Aortic smooth muscle cell (primary cell): ENCODE results near the gene CXCL16. TPM values are rescaled to one million over a fixed set of nuclear protein-coding genes. Genes with fewer than 3 reads are reported as not detected.

Source experiments
- total RNA-seq: library from RNA; depleted of rRNA; stranded (reverse); fragments of >200 nt; gene quantifications from 2 replicates; pipeline ENCODE4 v1.2.3, GENCODE V29; 2014

The CXCL16 gene
- 1.5 and 2.1 TPM in 2 replicates for total RNA-seq

GRCh38 chr17:4739122-4740024 is at the start of gene CXCL16, which contains the start of gene ZMYND15:
TSS of gene CXCL16 (minus strand) at chr17:4739928. CDS start at chr17:4739339, 589 bp downstream.
TSS of gene ZMYND15 (plus strand) at chr17:4739833. CDS start at chr17:4740549, 716 bp downstream.

GRCh38 chr17:4788807-4789700 is 49.3 kb upstream of the CXCL16 start, which contains the start of gene GLTPD2:
TSS of gene GLTPD2 (plus strand) at chr17:4788964. CDS start at chr17:4789012, 48 bp downstream.

GRCh38 chr17:4786106-4786511 is 46.4 kb upstream of the CXCL16 start, which contains the start of gene VMO1:
TSS of gene VMO1 (minus strand) at chr17:4786364. CDS start at chr17:4786352, 12 bp downstream.

GRCh38 chr17:4771519-4772234 is 31.9 kb upstream of the CXCL16 start, which contains the start of gene TM4SF5:
TSS of gene TM4SF5 (plus strand) at chr17:4771886. CDS start at chr17:4771923, 37 bp downstream.

GRCh38 chr17:4709794-4710692 is 29.7 kb downstream of the CXCL16 start, which contains the start of gene ARRB2:
TSS of gene ARRB2 (plus strand) at chr17:4710632. CDS start at chr17:4710722, 90 bp downstream.

Other genes starting within 250 kb of the CXCL16 start
- gene SPNS2, start 241.0 kb downstream of the CXCL16 start, total RNA-seq: 0.19 and 0.66 TPM in 2 replicates
- gene MYBBP1A, start 184.5 kb downstream of the CXCL16 start, total RNA-seq: 26.5 and 59.3 TPM in 2 replicates
- not detected in 2 replicates for gene GGT6, start 179.4 kb downstream of the CXCL16 start, total RNA-seq
- not detected in 2 replicates for gene SMTNL2, start 155.4 kb downstream of the CXCL16 start, total RNA-seq
- gene ALOX15, start 98.2 kb downstream of the CXCL16 start, total RNA-seq: not detected in 2 replicates
- 13.9 TPM in 2 replicates for gene PELP1, start 35.8 kb downstream of the CXCL16 start, total RNA-seq
- gene ARRB2, start 29.3 kb downstream of the CXCL16 start, total RNA-seq: 3.0 and 3.6 TPM in 2 replicates
- gene MED11, start 8.5 kb downstream of the CXCL16 start, total RNA-seq: 12.4 and 14.5 TPM in 2 replicates
- 0.06 and 0.13 TPM in 2 replicates for gene ZMYND15, start 95 bp downstream of the CXCL16 start, total RNA-seq
- not detected in 2 replicates for gene TM4SF5, start 32.0 kb upstream of the CXCL16 start, total RNA-seq
- gene VMO1, start 46.4 kb upstream of the CXCL16 start, total RNA-seq: 0.62 and 0.92 TPM in 2 replicates
- gene GLTPD2, start 49.0 kb upstream of the CXCL16 start, total RNA-seq: not detected in 2 replicates
- 163 and 169 TPM in 2 replicates for gene PSMB6, start 56.2 kb upstream of the CXCL16 start, total RNA-seq
- 13.1 and 16.2 TPM in 2 replicates for gene PLD2, start 67.2 kb upstream of the CXCL16 start, total RNA-seq
- gene MINK1, start 93.4 kb upstream of the CXCL16 start, total RNA-seq: 20.1 and 29.6 TPM in 2 replicates
- 1.9 and 2.9 TPM in 2 replicates for gene C17orf107, start 159.6 kb upstream of the CXCL16 start, total RNA-seq
- gene CHRNE, start 163.2 kb upstream of the CXCL16 start, total RNA-seq: 0.19 and 0.26 TPM in 2 replicates
- not detected in 2 replicates for gene GP1BA, start 192.3 kb upstream of the CXCL16 start, total RNA-seq
- 59.3 and 64.7 TPM in 2 replicates for gene SLC25A11, start 200.1 kb upstream of the CXCL16 start, total RNA-seq
- 17.6 and 19.8 TPM in 2 replicates for gene RNF167, start 200.3 kb upstream of the CXCL16 start, total RNA-seq
- 861 and 912 TPM in 2 replicates for gene PFN1, start 208.6 kb upstream of the CXCL16 start, total RNA-seq
- 4.5 and 6.5 TPM in 2 replicates for gene ENO3, start 211.2 kb upstream of the CXCL16 start, total RNA-seq
- gene SPAG7, start 227.9 kb upstream of the CXCL16 start, total RNA-seq: 70.6 and 79.0 TPM in 2 replicates
- 5.7 and 11.7 TPM in 2 replicates for gene CAMTA2, start 247.7 kb upstream of the CXCL16 start, total RNA-seq